Measurements from ENCODE around the gene HSP90AA1.

DNA sequence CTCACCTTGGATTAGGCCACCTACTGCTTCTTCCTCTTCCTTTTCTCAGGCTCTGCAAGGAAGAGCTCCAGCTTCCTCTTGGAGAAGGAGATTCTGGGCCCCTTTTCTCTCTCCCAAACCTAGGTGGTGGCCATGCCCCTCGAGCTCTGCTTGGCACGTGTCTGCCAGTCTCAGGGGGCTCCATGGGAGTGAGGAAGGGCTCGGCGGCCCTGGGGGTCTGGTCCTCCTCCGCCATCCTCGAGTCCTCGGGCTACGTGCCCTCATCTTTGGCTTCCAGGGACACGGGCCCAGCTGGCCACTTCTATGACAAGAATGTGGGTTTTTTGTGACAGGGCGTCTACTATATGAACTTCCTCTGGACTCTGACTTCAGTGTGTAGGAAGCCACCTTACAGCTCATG is 34.3 kb downstream of the HSP90AA1 start:
- TF ChIP-seq, protein P1, sequence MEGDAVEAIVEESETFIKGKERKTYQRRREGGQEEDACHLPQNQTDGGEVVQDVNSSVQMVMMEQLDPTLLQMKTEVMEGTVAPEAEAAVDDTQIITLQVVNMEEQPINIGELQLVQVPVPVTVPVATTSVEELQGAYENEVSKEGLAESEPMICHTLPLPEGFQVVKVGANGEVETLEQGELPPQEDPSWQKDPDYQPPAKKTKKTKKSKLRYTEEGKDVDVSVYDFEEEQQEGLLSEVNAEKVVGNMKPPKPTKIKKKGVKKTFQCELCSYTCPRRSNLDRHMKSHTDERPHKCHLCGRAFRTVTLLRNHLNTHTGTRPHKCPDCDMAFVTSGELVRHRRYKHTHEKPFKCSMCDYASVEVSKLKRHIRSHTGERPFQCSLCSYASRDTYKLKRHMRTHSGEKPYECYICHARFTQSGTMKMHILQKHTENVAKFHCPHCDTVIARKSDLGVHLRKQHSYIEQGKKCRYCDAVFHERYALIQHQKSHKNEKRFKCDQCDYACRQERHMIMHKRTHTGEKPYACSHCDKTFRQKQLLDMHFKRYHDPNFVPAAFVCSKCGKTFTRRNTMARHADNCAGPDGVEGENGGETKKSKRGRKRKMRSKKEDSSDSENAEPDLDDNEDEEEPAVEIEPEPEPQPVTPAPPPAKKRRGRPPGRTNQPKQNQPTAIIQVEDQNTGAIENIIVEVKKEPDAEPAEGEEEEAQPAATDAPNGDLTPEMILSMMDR (conservative IDR thresholded peaks at IDR 0.05; ENCODE audit: low read depth, low read length), result no peak
- no peak for TF ChIP-seq EZH2 (IDR thresholded peaks at IDR 0.05; ENCODE audit: low read length, unreplicated experiment)
